ENCODE results near the gene DLD. TPM values are rescaled to one million over a fixed set of nuclear protein-coding genes. Genes with fewer than 3 reads are reported as not detected.
A peak's percentile ranks its signal among the peaks of the same experiment; 100 is the strongest.

DLD gene
- total and polyA plus RNA-seq, 2 of the 8 experiments (the other 6 are each of a cell fraction or from before 2014, with no cell fraction given): 63.7 to 88.5 TPM

DNA sequence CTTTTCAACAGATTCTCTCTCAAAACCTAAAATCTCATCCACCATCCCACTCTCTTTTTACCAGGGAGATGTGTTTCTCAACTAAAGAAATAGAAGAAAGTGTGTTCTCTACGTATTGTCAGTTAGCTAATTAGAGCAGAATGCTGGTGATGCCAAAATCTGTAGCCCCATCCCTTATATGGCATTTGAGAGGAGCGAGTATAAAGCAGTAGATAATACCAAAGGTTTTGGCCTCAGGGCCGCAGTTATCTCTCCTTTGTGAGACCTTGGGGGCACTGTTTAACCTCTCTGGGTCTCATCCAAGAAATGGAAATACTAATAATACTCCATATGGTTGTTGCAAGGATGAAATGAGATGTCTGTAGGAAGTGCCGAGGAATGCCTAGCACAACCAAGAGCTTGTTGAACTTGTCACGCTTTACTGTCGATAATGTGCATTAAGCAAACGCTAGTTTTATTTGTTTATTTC is 456 bp upstream of the DLD start:
- Histone ChIP-seq H4K91ac (replicated peaks; ENCODE audit: insufficient read length, low read length) (no peak overlapping the region), H3K18ac (ENCODE audit: extremely low read depth, low read length) (peak overlapping the region; percentile 54; the same call in 1 of the 2 replicates), H3K36me3 (ENCODE audit: control insufficient read depth in 2 of 4, insufficient read depth in 4 of 4, low read length in 3 of 4) (peaks cover 0 to 18% (median 9%) of the 10 kb centered on the region in 4 experiments; a peak in 4 of 8 replicates), H3K27me3 (replicated peaks in 1 of 4; ENCODE audit: control insufficient read depth in 3 of 4, extremely low read depth in 1 of 4, insufficient read depth in 3 of 4, low read length in 3 of 4) (no peaks in the 10 kb centered on the region), H3K56ac (replicated peaks; ENCODE audit: insufficient read length, low read depth, low read length) (no peak overlapping the region), H3K9me3 (ENCODE audit: insufficient read depth in 2 of 2, low read depth in 1 of 2, low read length in 1 of 2) (peaks cover 0 to 3% of the 10 kb centered on the region in 2 experiments; a peak in 1 of 4 replicates), H2BK5ac (ENCODE audit: low read depth, low read length) (no peak overlapping the region), H3K4ac (replicated peaks; ENCODE audit: insufficient read length, low read depth, low read length) (peak overlapping the region; percentile 49), H2BK20ac (ENCODE audit: low read length) (no peak overlapping the region; the same call in 1 of the 2 replicates), H3K14ac (ENCODE audit: insufficient read length) (no peak overlapping the region), H3K4me2 (ENCODE audit: insufficient read depth in 1 of 2, low read depth in 2 of 2, low read length in 2 of 2) (peak overlapping the region; percentile 70 to 97), H2BK12ac (ENCODE audit: low read depth, low read length) (no peak overlapping the region), H2AK5ac (ENCODE audit: low read depth, low read length) (no peak overlapping the region), H2BK15ac (ENCODE audit: low read length) (no peak overlapping the region), H3K23ac (ENCODE audit: insufficient read length) (no peak overlapping the region), H3K79me2 (ENCODE audit: control insufficient read depth in 1 of 2, insufficient read depth in 2 of 2, low read length in 2 of 2) (peaks cover 2 to 40% of the 10 kb centered on the region in 2 experiments; a peak in 3 of 4 replicates), H3K4me1 (replicated peaks in 1 of 4; ENCODE audit: control insufficient read depth in 3 of 4, insufficient read depth in 4 of 4, low read length in 3 of 4) (peaks cover 0 to 6% (median 3%) of the 10 kb centered on the region in 4 experiments; a peak in 1 of 7 replicates), H3K23me2 (ENCODE audit: low read depth, low read length) (peaks cover 5% of the 10 kb centered on the region; the same call in 1 of the 2 replicates), H3K4me3 (ENCODE audit: extremely low read depth in 1 of 4, insufficient read depth in 2 of 4, low read depth in 3 of 4, low read length in 4 of 4) (peak overlapping the region; percentile 67 to 88 (median 75)), H3K27ac (ENCODE audit: low read depth, low read length) (no peak overlapping the region), H3K79me1 (ENCODE audit: low read depth, low read length) (no peaks in the 10 kb centered on the region; the same call in 1 of the 2 replicates), H4K5ac (ENCODE audit: insufficient read length, low read depth, low read length) (peak overlapping the region; percentile 27), H4K20me1 (replicated peaks in 1 of 2; ENCODE audit: control insufficient read depth in 1 of 2, insufficient read depth in 2 of 2, low read length in 2 of 2) (peaks cover 1 to 3% of the 10 kb centered on the region in 2 experiments), H2BK120ac (replicated peaks; ENCODE audit: low read depth, low read length) (no peak overlapping the region), H2AFZ (ENCODE audit: low read length) (peak overlapping the region; percentile 91), H4K8ac (ENCODE audit: extremely low read depth, insufficient read depth, low read length) (no peak overlapping the region), H3K9ac (replicated peaks in 1 of 4; ENCODE audit: extremely low read depth in 1 of 4, low read depth in 3 of 4, low read length in 3 of 4) (no peak overlapping the region)
- ChIA-PET CTCF (ENCODE audit: partially characterized antibody) (interaction anchor here (0.6 to 3.8 kb wide), 9 partner anchors 8 to 255 kb away, joined by 3 to 31 read pairs (median 3); no protein-coding TSS in a partner anchor), POLR2A (ENCODE audit: partially characterized antibody) (interaction anchor here (1.0 to 1.1 kb wide), 2 partner anchors 10 to 116 kb away, joined by 3 read pairs; no protein-coding TSS in a partner anchor)
- DNase-seq (ENCODE audit: low read depth in 1 of 2, low spot score in 2 of 2): no peak
- WGBS, 2 experiments (ENCODE audit: extremely low coverage in 1 of 2, insufficient coverage in 1 of 2, insufficient read length in 1 of 2, insufficient replicate concordance in 2 of 2, low coverage in 1 of 2, low lambda C conversion rate in 2 of 2, missing lambda C conversion rate in 1 of 2): 26% methylated on average over 7 of the region's 7 CpGs; no CpG with 5 or more reads in 1 of the 2 experiments
- TF ChIP-seq TAF7 (optimal IDR thresholded peaks at IDR 0.05; ENCODE audit: borderline replicate concordance, low read depth, low read length) (no peak), SRF (IDR thresholded peaks at IDR 0.05; ENCODE audit: low read depth, low read length) (peak; percentile 65)
- no peak for FAIRE-seq

All from H1 (cell line).